ENCODE data around the gene ADCYAP1R1. TPM values are rescaled to one million over a fixed set of nuclear protein-coding genes. Genes with fewer than 3 reads are reported as not detected.
A peak's percentile ranks its signal among the peaks of the same experiment; 100 is the strongest.

The ADCYAP1R1 gene
- total RNA-seq, 2 experiments from 2014 or later: not detected

- Mint-ChIP-seq H3K36me3 (ENCODE audit: low read depth) (no peaks in the 10 kb centered on the region), H3K4me1 (ENCODE audit: low read depth) (no peaks in the 10 kb centered on the region), H3K9me3 (no peaks in the 10 kb centered on the region), H3K27ac (no peak overlapping the region), H3K4me3 (no peak overlapping the region), H3K27me3 (ENCODE audit: low read depth) (peaks cover 2% of the 10 kb centered on the region)
- intact Hi-C loops (cut with micrococcal nuclease): loop anchor here (5.0 kb wide), 1 partner anchor 54 kb away; no protein-coding TSS in a partner anchor
- CTCF ChIA-PET: interaction anchor here (0.5 to 9.1 kb wide), 8 partner anchors 12 to 417 kb away, joined by 3 to 268 read pairs (median 4); no protein-coding TSS in a partner anchor
- no peak for DNase-seq
These were observed 68.8 kb downstream of the ADCYAP1R1 start for GRCh38 chr7:31120800-31121513.

DNA sequence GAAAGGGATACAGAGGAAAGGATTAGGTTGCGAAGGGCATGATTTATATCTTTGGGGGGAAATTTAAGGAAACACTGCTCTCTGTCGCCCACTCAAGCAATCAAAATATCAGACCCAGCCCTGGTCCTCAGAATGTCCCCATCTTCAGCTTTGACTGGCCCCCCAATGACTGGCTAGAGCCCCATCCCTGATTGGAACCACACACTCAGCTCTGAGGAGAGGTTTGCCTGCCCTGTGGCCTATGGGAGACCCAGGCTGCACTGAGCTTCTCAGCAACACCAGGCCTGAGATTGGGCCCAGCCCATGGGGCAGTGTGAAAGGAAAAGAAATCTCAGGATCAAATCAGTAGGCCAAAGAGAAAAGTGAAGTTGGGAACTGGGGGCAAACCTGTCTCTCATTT lies 69.5 kb downstream of the ADCYAP1R1 start:
- no peak overlapping the region for H3K27ac Mint-ChIP-seq
- CTCF ChIA-PET: interaction anchor here (0.5 to 9.1 kb wide), 18 partner anchors 10 to 418 kb away, joined by 3 to 268 read pairs (median 4); no protein-coding TSS in a partner anchor
- no peak for DNase-seq
- no peaks in the 10 kb centered on the region for H3K9me3 Mint-ChIP-seq
- no peaks in the 10 kb centered on the region for H3K36me3 Mint-ChIP-seq (ENCODE audit: low read depth)
- H3K4me1 Mint-ChIP-seq (ENCODE audit: low read depth): no peaks in the 10 kb centered on the region
- H3K4me3 Mint-ChIP-seq: no peak overlapping the region
- intact Hi-C loops (cut with micrococcal nuclease): loop anchor here (5.0 kb wide), 1 partner anchor 54 kb away; no protein-coding TSS in a partner anchor
- H3K27me3 Mint-ChIP-seq (ENCODE audit: low read depth): peaks cover 4% of the 10 kb centered on the region

- peak; percentile 64 for DNase-seq
- intact Hi-C loops (cut with micrococcal nuclease): loop anchor here (1.0 to 5.0 kb wide), 4 partner anchors 55 to 321 kb away; no protein-coding TSS in a partner anchor
- Mint-ChIP-seq H3K27me3 (ENCODE audit: low read depth) (peaks cover 2% of the 10 kb centered on the region), H3K9me3 (no peaks in the 10 kb centered on the region), H3K27ac (no peak overlapping the region), H3K4me1 (ENCODE audit: low read depth) (no peaks in the 10 kb centered on the region), H3K36me3 (ENCODE audit: low read depth) (no peaks in the 10 kb centered on the region), H3K4me3 (no peak overlapping the region)
- CTCF ChIA-PET: interaction anchor here (0.6 to 9.1 kb wide), 33 partner anchors 9 to 1906 kb away, joined by 3 to 268 read pairs (median 4); no protein-coding TSS in a partner anchor
These were observed 70.5 kb downstream of the ADCYAP1R1 start for GRCh38 chr7:31122649-31123058.

DNA sequence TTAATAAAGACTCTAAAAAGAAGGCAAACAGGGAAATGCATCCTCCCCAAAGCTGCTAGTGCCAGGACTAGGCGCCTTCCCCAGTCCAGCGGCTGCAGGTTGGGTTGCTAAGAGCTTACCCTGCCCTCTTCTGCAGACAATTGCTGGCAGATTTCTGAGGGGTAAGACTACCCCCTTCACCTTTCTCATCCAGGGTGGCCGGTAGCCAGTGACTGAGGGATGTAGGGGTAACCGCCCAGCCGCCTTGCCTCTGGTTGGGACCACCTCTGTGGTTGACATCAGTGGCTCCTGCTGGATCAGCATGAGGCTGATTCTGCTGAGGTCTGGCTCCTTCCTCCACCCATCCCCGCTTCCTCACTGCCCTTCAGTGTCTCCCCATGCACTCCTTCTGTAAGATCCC lies 71.2 kb downstream of the ADCYAP1R1 start:
- DNase-seq: no peak
- CTCF ChIA-PET: interaction anchor here (0.6 to 9.1 kb wide), 29 partner anchors 9 to 611 kb away, joined by 3 to 268 read pairs (median 4); no protein-coding TSS in a partner anchor
- H3K27ac Mint-ChIP-seq: no peak overlapping the region
- H3K27me3 Mint-ChIP-seq (ENCODE audit: low read depth): peaks cover 2% of the 10 kb centered on the region
- no peaks in the 10 kb centered on the region for H3K9me3 Mint-ChIP-seq
- intact Hi-C loops (cut with micrococcal nuclease): loop anchor here (5.0 kb wide), 1 partner anchor 56 kb away; no protein-coding TSS in a partner anchor
- no peaks in the 10 kb centered on the region for H3K36me3 Mint-ChIP-seq (ENCODE audit: low read depth)
- no peaks in the 10 kb centered on the region for H3K4me1 Mint-ChIP-seq (ENCODE audit: low read depth)
- no peak overlapping the region for H3K4me3 Mint-ChIP-seq

GRCh38 chr7:31123726-31124125 lies 71.6 kb downstream of the ADCYAP1R1 start:
- Mint-ChIP-seq H3K27me3 (ENCODE audit: low read depth) (peaks cover 2% of the 10 kb centered on the region), H3K4me1 (ENCODE audit: low read depth) (no peaks in the 10 kb centered on the region), H3K4me3 (no peak overlapping the region), H3K36me3 (ENCODE audit: low read depth) (no peaks in the 10 kb centered on the region), H3K27ac (no peak overlapping the region), H3K9me3 (no peaks in the 10 kb centered on the region)
- intact Hi-C loops (cut with micrococcal nuclease): loop anchor here (5.0 kb wide), 1 partner anchor 56 kb away; no protein-coding TSS in a partner anchor
- CTCF ChIA-PET: interaction anchor here (0.6 to 9.1 kb wide), 7 partner anchors 9 to 196 kb away, joined by 3 to 268 read pairs (median 9); no protein-coding TSS in a partner anchor
- DNase-seq: no peak

GRCh38 chr7:31125171-31125570 lies 73.1 kb downstream of the ADCYAP1R1 start:
- H3K36me3 Mint-ChIP-seq (ENCODE audit: low read depth): no peaks in the 10 kb centered on the region
- no peaks in the 10 kb centered on the region for H3K9me3 Mint-ChIP-seq
- CTCF ChIA-PET: interaction anchor here (1.5 to 9.1 kb wide), 3 partner anchors 8 to 187 kb away, joined by 3 to 268 read pairs (median 61); no protein-coding TSS in a partner anchor
- intact Hi-C loops (cut with micrococcal nuclease): no loop called here
- H3K27me3 Mint-ChIP-seq (ENCODE audit: low read depth): peaks cover 2% of the 10 kb centered on the region
- no peak for DNase-seq
- no peaks in the 10 kb centered on the region for H3K4me1 Mint-ChIP-seq (ENCODE audit: low read depth)
- H3K4me3 Mint-ChIP-seq: no peak overlapping the region
- H3K27ac Mint-ChIP-seq: no peak overlapping the region

- CTCF ChIA-PET: interaction anchor here (1.3 kb wide), 1 partner anchor 143 kb away, joined by 6 read pairs; no protein-coding TSS in a partner anchor
- H3K36me3 Mint-ChIP-seq (ENCODE audit: low read depth): no peaks in the 10 kb centered on the region
- no peaks in the 10 kb centered on the region for H3K9me3 Mint-ChIP-seq
- no peaks in the 10 kb centered on the region for H3K4me1 Mint-ChIP-seq (ENCODE audit: low read depth)
- intact Hi-C loops (cut with micrococcal nuclease): no loop called here
- no peak overlapping the region for H3K27ac Mint-ChIP-seq
- no peak overlapping the region for H3K4me3 Mint-ChIP-seq
- no peak for DNase-seq
- H3K27me3 Mint-ChIP-seq (ENCODE audit: low read depth): peaks cover 2% of the 10 kb centered on the region
These were observed 74.9 kb downstream of the ADCYAP1R1 start for GRCh38 chr7:31126976-31127375.

GRCh38 chr7:31129067-31129466 lies 77.0 kb downstream of the ADCYAP1R1 start:
- Mint-ChIP-seq H3K9me3 (no peaks in the 10 kb centered on the region), H3K4me3 (no peak overlapping the region), H3K36me3 (ENCODE audit: low read depth) (no peaks in the 10 kb centered on the region), H3K27me3 (ENCODE audit: low read depth) (peaks cover 2% of the 10 kb centered on the region), H3K27ac (no peak overlapping the region), H3K4me1 (ENCODE audit: low read depth) (no peaks in the 10 kb centered on the region)
- intact Hi-C loops (cut with micrococcal nuclease): no loop called here
- CTCF ChIA-PET: interaction anchor here (0.6 to 1.8 kb wide), 2 partner anchors 25 to 145 kb away, joined by 3 to 9 read pairs; no protein-coding TSS in a partner anchor
- no peak for DNase-seq

DNA sequence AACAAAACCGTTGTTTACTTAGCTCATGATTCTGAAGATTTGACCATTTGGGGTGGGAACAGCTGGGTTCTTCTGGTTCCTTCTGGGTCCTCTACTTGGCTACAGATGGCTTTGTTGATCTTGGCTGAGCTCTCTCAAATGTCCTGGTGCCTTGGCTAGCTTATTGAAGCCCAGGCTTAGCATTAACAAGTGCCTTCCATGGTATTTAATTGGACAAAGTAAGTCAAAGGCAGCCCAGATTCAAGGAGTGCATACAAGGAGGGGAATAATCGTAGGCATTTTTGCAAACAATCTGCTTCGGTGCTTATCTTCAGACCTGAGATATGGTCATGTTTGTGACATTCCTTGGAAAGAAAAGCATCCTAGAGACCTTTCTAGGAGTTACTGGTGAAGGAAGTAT lies 81.4 kb downstream of the ADCYAP1R1 start:
- H3K4me3 Mint-ChIP-seq: no peak overlapping the region
- no peaks in the 10 kb centered on the region for H3K36me3 Mint-ChIP-seq (ENCODE audit: low read depth)
- intact Hi-C loops (cut with micrococcal nuclease): loop anchor here (5.0 kb wide), 1 partner anchor 309 kb away; no protein-coding TSS in a partner anchor

DNA sequence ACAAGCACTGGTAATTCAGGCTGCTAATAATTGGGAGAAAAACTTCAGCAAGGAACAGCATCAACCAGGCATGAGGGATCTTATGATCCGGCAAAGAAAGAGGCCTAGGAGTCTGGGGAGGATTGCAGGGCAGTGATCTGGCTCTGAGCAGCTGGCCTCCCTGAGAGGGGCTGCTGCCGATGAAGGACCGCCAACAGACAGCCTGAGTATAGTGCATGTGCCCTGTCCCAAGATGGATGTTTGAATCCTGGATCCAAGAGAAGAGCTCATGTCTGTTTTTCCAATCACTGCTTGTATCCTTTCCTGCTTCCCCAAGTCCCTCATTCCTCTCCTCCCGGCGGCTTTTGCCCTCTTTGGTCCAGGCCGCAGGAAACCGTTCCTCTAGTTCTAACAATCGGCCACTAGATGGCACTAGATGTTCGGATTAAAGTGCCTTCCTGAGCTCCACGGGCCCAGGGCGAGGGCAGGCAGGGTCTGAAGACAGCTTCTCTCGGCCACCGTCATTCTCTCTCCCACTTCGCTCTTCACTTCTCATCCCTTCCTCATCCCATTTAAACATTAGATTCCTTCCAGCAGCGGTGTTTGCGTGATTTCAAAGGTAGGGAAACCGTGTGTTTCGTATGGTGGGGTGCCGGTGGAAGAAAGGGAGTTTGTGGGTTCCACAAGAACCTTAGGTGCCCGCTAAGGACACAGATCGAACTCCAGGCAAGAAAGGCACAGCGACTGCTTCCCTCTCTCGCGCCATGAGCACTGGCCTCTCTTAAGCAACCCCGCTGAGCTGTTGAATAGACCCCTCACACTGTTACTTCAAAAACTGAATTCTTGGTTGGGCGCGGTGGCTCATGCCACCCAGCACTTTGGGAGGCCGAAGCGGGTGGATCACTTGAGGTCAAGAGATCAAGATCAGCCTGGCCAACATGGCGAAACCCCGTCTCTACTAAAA lies 82.4 kb downstream of the ADCYAP1R1 start:
- Mint-ChIP-seq H3K36me3 (ENCODE audit: low read depth) (no peaks in the 10 kb centered on the region), H3K27me3 (ENCODE audit: low read depth) (no peaks in the 10 kb centered on the region), H3K9me3 (no peaks in the 10 kb centered on the region), H3K4me1 (ENCODE audit: low read depth) (peaks cover 1% of the 10 kb centered on the region), H3K4me3 (no peak overlapping the region), H3K27ac (no peak overlapping the region)
- intact Hi-C loops (cut with micrococcal nuclease): loop anchor here (1.0 to 5.0 kb wide), 4 partner anchors 308 to 602 kb away; no protein-coding TSS in a partner anchor
- CTCF ChIA-PET: interaction anchor here (0.6 to 4.9 kb wide), 24 partner anchors 8 to 1345 kb away, joined by 3 to 61 read pairs (median 4); no protein-coding TSS in a partner anchor
- peak; percentile 68 for DNase-seq

More for the DNA sequence above, 81.4 kb downstream of the ADCYAP1R1 start:
- peaks cover 1% of the 10 kb centered on the region for H3K4me1 Mint-ChIP-seq (ENCODE audit: low read depth)
- H3K27ac Mint-ChIP-seq: no peak overlapping the region
- CTCF ChIA-PET: interaction anchor here (0.6 to 4.9 kb wide), 15 partner anchors 9 to 647 kb away, joined by 3 to 61 read pairs (median 4); no protein-coding TSS in a partner anchor
- H3K27me3 Mint-ChIP-seq (ENCODE audit: low read depth): no peaks in the 10 kb centered on the region
- no peaks in the 10 kb centered on the region for H3K9me3 Mint-ChIP-seq
- no peak for DNase-seq

GRCh38 chr7:31137234-31137633 lies 85.1 kb downstream of the ADCYAP1R1 start:
- no peak for DNase-seq
- CTCF ChIA-PET: interaction anchor here (0.6 to 2.2 kb wide), 4 partner anchors 15 to 199 kb away, joined by 3 to 9 read pairs (median 6); no protein-coding TSS in a partner anchor
- Mint-ChIP-seq H3K4me1 (ENCODE audit: low read depth) (peaks cover 1% of the 10 kb centered on the region), H3K9me3 (no peaks in the 10 kb centered on the region), H3K36me3 (ENCODE audit: low read depth) (no peaks in the 10 kb centered on the region), H3K27me3 (ENCODE audit: low read depth) (no peaks in the 10 kb centered on the region), H3K27ac (no peak overlapping the region), H3K4me3 (no peak overlapping the region)
- intact Hi-C loops (cut with micrococcal nuclease): no loop called here

All from activated naive CD4-positive, alpha-beta T cell treated with anti-CD3 and anti-CD28 coated beads for 36 hours (primary cell).